ENCODE results near the gene KRT38.
"Not testable (repeated sequence)": the region's sequence is repeated elsewhere in the genome, so short reads cannot be mapped to it uniquely, and the experiment has no call there.

The KRT38 gene

DNA sequence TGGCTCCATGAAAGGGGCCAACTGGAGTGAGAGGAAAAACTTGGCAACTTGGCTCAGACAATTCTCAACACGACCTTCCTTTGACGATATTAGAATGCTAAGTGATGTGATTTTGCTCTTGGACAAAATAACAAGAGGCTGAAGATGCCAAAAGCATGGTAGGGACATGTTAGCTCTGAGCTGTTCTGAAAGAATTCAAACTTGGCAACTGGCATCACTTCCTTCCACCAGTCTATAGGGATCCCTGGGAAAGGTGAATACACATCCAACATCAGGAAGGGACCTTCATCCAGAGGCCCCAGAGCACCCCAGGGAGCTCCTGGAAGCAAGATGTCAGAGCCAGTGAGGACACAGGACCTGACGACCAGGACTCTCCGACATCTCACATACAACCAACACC lies 20.6 kb downstream of the KRT38 start:
- no peak for DNase-seq

DNA sequence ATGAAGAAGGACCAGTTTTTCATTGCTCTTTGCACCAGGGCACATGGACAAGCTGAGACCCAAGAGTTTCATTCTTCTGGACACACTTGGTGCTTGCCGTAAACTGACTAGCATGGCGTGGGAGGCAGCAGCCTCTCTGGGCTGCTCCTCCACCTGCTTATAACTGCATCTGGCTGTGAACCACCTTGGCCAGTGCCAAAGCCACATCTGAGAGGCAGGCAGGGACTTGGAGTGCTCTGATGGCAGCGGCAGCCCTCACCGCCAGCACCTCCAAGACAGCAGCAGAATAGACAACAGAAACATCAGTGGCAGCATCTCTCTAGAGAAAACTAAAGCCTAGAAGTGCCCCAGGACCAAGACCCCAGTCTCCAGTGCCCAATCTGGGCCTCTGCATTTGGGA lies 21.1 kb downstream of the KRT38 start:
- DNase-seq = no peak

DNA sequence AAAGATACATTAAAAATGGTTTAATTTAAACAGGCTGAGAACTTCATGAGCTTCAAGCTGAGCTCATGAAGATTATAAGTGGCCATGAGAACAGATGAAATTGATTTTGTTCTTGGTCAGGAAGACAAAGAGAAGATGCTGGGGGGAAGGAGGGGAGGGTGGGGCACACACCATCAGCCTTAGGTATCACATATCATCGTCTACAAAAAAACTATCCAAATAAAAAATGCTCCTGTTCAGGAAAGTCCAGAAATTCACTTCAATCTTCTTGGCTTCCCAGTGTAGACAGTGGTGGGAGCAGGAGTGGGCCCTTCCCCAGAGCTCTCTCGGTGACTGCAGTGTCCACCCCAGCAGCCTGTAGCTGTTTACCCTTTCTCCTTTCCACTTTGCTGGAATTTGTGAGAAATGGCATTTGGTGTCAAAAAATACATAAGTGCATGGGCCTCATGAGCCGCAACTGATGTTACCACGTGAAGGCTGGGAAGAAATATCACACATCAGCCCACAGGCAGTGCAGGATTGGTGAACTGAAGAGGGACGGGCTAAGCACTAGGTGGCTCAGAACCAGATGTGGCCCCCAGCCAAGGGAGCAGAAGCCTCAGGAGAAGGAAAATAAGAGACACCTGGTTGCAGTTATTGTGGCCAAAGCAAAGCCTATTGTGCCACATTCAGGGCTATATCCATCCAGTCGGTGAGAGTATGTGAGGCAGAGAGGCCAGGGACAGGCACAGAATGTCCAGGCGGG lies 22.5 kb downstream of the KRT38 start:
- no peak for DNase-seq

DNA sequence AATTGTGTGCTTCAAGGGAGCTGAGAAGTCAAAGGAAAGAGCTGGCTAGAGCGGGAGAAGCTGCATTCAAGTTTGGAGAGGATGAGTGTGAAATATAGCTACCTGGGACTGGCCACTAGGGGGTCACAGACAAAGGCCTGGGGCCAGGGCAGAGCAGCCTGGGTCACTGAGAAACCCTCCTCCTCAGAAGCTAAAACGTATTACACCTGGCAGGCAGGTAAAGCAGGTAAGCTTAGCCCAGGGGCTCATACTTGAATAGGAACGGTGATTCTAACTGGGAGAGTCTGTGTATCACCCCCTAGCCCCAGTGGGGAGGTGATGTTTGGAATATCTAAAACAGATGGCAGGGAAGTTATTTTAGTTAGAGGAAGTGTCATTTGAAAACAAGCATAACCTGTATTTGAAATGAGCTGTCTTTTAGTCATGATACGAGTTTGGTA lies 23.2 kb downstream of the KRT38 start:
- no peak for DNase-seq

DNA sequence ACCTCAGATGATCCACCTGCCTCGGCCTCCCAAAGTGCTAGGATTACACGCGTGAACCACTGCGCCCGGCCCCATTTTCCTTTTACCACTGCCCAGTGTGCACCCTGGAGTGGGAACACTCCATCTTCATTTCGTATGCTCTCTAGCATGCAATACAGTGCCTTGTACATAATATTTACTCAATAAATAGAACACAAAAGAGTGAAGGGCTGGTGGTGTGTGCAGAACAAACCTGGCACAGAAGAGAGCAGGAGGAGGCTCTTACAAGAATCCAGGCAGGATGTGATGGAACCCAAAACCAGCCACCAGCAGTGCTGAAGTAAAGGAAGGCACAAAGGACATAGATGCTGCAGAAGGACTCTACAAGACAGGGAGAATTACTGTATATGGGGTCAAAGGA lies 23.7 kb downstream of the KRT38 start:
- DNase-seq = no peak

DNA sequence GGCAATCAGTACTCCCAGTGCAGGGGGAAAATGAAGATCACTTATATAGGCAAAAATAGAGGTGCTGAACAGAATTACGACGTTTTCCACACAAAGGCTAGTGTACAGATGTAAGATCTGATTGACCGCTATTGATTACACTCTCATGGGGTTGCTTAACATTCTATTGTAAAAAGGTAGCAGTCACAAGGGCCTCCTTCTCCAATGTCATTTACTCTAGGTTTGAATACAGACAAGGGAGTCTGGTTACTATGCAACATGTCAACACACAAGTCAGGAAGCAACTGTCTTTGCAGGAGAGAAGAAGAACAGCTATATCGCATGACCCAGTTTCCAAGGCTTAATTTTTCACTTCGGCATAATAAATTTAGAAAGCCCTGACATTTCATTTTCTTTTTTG lies 24.3 kb downstream of the KRT38 start:
- no peak for DNase-seq

DNA sequence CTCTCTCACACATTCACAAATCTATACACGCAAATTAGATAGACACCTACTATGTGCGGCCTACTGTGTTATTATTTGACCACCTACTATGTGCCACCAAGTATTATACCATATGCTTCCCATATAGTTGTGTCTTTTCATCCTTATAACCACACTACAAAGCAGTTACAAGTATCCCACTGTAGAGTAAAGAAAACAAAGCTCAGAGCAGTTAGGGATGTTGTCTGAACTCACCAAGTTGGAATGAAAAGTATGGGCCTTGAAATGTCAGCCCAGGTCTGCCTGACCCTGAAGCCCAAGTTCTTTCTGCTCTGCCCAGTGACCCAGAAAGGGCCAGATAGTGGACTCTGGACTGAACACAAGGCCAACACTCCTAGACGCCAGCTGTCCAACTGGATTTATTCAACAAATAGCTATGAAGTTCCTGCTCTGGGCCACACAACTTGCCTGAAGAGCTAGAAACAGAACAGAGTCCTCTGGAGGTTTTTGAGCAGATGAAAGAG lies 24.9 kb downstream of the KRT38 start:
- no peak for DNase-seq

DNA sequence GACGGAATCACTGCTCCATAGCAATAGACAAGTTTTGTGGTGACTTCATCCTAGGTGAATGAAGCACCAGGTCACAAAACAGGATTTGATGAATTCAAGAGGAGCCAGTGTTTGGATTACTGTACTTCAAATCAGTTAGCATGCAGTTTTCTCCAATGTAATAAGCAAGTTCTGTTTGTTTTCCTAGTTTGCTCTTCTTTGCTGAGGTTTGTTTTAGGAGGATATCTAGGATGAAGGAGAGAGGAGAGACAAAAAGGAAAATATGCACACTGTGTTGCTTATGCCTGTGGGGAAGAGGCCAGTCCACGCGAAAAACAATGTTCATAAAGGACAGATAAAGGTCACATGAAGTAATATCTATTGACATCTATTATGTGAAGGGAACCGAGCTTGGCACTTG lies 25.4 kb downstream of the KRT38 start:
- no peak for DNase-seq

DNA sequence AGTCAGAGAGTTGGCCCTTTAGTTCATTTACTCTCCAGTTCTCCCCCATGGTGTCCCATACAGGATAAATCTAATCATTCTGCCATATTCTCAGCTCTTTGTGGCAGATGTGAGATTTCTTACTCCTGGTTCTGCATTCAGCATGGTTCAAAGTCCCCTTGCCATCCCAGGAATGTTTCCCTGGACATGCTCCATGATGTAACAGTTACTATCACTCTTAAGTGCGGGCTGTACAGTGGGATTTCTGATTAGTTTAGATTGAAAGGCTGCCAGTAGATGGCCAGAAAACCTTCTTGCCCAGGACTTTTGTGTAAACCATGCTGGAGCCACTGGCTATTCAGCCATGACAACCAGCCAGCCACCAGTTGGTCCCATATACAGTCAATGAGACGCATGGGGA lies 26.8 kb downstream of the KRT38 start:
- no peak for DNase-seq

DNA sequence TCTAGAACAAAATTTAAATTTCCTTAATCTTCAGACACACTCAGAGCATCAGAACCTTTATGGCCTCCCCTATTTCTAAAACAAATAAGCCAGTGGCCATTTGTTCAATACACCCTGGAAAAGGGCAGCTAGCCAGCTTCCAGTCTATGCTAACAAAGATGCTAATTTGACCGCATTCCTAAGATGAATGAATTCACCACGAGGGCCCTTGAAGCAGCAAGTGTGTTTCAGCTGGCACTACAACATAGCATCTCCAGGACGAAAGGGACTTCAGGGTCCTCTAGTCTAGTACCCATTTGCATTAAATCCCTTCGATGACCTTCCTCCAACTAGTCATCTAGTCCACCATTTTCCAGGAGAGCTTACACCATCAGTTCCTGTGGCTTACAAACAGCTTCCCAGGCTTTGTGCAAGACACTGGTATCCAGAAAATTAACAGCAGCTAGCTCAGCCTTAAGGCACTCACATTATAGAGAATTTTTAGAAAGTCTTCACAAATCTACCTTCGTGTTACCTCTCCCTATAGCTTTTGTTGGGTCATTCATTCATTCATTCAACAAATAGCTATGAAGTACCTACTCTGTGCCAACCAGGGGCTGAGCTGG lies 27.3 kb downstream of the KRT38 start:
- no peak for DNase-seq

DNA sequence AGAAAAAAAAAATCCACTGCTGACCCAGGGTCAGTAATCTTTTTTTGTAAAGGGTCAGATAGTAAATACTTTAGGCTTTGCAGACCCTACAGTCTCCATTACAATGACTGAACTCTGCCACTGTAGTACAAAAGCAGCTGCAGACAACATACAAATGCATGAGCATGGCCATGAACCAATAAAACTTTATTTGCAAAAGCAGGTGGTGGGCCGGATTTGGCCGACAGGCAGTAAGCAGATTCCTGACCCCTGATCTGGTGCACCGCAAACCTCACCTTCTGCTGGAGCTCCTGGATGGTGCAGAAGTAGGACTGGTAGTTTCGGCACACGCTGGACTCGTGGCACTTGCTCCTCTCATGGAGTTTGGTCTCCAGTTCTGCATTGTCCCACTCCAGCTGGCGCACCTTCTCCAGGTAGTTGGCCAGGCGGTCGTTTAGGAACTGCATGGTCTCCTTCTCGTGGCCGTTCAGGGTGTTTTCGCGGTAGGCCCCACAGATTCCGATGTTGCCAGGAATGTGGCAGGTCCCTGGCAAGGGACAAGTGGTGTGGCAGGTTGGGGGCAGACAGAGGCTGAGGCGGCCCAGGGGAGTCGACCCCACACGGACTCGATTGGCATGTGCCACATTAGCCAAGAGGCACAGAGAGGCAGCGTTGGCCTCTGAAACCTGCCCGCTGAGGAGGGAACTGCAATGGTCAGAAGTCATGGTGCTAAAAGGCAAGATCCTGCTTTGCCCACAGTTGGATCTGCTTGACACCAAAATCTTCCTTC lies 29.5 kb downstream of the KRT38 start:
- no peak for DNase-seq

DNA sequence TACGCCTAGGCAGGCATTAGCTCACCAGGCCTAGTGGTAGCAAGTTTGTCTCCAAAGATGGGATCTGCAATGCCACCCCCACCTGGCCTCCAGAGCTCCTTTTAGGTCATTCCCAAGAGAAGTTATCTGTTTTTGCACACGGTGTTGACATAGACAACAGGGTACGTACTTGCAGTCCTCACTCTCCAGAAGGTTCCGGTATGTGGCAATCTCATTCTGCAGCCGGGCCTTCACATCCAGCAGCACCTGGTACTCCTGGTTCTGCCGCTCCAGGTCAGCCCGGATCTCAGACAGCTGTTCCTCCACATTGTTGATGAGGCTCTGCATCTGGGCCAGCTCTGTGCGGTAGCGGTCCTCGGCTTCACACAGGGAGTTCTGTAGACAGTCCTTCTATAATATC lies 33.6 kb downstream of the KRT38 start:
- DNase-seq = no peak

DNA sequence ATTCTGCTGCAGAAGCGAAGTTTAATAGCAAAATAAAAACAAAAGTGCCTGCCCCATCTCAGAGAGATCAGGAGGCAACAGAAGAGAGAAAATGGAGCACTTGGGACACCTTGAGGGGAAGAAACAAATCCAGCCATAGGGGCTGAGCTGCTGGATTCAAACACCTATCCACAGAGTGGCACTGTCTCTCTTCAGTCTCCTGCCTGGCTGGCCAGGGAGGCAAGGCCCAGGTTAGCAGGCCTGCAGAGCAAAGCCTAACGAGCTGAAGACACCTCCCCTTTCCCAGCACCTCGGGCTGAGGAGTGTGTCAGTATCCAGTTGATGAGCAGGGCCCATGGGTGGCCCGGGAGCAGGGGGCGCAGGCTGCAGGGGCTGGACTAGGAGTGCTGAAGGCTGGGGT lies 34.6 kb downstream of the KRT38 start:
- no peak for DNase-seq

DNA sequence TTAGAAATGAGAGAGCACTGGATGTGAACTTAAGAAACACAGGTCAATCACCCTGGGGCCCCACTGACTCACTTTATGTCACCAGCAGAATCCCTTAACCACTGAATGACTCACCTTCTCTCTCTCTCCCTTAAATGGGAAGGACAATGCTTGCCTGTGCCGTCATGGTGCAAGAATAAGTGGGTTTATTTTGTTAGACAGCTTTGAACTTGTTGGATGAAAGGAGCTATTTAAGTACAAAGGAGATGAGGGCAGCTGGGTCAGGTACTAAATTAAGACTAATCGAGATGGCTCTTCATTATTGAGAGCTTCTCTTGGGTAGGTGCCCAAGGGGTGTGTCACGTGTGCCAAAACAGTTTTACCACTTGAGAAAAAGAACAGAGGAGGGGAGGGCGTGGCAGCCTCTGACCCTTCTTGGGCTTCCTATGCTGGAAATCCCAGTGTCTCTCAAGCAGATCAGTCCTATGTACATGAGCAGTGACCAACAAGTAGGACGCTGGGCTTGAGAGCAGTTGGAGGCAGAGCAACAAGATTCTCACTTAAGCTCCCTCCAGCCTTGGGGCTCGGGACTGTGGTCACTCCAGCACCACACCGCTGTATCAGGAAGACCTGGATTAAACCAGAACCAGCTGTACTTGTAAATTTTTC lies 36.6 kb downstream of the KRT38 start:
- peak; percentile 73 for DNase-seq

DNA sequence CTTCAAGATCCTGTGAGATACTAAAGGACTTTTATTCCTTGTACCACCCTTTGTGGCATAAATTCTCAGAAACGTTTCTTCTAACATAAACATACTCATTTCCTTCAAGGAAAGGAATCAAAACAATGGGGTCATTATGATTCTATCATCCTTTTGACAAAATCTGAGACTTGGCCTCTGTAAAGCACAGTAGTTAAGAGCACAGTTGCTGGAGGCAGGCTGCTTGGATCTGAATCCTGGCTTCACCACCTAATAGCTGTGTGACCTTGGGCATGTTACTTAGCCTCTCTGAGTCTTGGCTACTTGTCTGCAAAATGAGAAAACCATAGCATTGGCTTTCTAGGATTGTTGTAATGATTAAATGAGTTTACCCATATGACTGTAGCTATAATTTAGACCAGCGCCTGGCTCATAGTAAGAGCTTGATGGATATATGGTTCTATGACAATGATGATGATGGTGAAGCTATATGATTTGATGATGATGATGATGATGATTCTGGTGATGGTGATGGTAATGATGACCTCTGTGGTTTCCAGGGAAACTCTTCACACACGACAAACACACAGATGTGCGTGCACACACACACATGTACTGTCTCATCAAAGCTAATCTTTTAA lies 37.3 kb downstream of the KRT38 start:
- DNase-seq = no peak

DNA sequence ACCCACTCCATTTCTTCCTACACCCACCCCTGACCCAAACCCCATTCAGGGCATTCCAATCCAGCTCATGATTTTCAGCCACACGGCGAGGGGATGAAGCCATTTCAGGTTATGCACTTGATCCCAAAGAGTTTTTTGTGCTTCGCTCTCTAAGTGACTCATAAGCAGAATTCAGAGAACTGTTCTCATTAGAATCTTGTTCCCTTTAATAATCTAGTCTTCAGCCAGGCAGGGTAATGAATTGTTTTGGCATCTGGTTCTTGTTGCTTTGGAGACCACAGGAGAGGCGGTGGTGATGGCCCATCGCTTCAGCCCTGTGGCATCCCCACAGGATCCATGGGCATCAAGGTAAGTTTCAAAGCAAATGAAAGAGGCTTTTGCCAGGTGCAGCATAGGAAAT lies 38.6 kb downstream of the KRT38 start:
- no peak for DNase-seq

DNA sequence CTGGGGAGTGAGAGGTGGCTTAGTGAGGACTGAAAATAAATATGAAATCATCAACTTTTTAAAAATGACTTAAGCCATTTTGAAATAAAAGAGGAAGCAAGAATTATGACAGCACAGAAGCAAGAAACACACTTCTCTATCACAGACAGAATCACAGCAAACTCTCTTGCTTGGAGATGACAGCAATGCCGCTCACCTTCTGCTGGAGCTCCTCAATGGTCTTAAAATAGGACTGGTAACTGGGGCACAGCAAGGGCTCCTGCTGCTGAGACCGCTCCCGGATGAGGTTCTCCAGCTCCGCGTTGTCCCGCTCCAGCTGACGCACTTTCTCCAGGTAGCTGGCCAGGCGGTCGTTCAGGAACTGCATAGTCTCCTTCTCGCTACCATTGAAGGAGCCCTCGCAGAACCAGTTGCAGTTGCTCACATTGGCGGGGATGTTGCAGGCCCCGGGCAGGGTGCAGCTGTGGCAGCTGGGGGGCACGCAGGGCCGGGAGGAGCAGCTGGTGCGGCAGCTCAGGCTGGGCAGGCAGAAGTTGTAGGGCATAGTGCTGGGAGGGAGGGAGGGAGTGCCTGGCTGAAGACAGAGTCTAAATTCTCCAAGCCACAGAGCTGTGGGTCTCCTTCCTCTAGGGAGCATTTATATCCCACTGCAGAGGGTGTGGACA lies 43.7 kb downstream of the KRT38 start, which contains the start of gene KRT31:
Gene KRT31, minus strand, starts transcription at position 613 of the 665 bp plus-strand sequence. Its CDS starts 69 bp downstream, at position 544.
- DNase-seq = peak; percentile 52

DNA sequence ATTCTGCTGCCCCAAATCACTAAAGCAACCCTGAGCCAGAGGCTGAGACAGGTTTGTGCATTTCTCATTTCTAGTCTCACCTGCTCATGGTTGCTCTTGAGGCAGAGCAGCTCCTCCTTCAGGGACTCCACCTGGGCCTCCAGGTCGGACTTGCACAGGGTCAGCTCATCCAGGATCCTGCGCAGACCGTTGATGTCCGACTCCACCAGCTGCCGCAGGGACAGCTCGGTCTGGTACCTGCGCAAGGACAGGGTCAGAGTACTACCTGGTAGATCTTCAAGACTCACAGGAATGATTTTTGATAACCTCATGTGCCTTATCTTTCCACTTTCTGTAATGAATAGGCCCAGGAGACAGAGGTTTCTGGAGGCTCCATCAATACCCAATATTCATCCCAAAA lies 44.4 kb downstream of the KRT38 start:
- no peak for DNase-seq

DNA sequence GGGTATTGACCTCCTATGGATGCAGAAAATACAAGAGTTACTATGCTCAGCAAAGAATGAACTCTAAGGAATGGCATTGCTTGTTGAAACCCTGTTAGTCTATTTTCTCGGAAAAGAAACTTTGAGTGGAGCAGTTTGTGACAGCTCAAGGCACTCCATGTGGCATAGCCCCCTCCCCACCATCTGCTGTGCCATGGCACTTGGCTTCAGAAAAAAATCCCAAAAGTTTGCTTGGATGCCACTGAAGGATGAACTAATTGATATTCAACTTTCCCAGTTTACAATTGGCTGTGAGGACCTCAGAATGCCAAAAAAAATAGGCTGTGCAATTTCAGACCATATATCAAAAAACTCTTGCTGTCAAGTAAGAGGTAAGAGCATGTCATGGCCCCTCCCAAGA lies 45.2 kb downstream of the KRT38 start:
- no peak for DNase-seq

DNA sequence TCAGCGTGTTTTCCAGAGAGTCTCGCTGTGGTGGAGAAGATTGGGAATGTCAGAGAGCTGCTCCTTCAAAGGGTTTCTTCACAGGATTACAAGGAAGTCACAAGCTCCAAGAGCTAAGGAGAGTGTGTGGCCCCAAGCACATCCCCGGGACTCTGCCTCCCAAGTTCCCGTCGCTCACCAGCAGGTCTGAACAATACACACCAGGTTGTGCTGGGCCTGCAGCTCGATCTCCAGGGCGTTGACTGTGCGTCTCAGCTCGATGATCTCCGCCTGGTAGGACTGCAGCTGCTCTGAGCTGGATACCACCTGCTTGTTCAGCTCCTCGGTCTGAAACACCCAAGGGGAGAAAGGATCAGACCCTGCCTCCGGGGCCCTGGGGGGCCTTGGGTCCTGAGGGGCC lies 45.7 kb downstream of the KRT38 start:
- DNase-seq = not testable (repeated sequence)

DNA sequence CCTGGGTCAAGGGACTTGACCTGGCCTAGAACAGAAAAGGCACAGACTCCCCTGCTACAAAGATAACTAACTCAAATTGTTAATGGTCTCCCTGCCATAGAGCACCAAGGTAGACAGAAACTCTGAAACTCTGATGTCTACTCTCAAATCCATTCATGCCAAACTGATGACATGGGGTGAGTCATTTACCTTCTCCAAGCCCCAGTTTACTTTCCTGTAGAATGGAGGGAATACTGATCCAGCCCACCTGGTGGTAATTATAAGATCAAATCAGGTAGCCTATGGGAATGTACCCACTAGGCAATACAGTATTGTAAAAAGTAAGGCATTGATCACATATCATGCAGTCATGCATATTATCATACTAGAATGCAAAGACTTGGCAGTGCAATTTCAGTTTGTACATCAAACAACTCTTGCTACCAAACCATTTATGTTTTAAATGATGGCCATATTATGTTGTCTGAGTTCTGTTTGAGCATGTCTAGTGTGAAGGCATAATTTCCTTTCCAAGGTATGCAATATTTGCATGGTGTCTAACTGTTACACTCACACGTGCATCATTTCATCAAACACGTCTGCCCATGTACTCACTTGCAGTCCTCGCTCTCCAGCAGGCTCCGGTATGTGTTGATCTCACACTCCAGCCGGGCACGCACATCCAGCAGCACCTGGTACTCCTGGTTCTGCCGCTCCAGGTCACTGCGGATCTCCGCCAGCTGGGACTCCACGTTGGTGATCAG lies 46.4 kb downstream of the KRT38 start:
- DNase-seq = no peak

DNA sequence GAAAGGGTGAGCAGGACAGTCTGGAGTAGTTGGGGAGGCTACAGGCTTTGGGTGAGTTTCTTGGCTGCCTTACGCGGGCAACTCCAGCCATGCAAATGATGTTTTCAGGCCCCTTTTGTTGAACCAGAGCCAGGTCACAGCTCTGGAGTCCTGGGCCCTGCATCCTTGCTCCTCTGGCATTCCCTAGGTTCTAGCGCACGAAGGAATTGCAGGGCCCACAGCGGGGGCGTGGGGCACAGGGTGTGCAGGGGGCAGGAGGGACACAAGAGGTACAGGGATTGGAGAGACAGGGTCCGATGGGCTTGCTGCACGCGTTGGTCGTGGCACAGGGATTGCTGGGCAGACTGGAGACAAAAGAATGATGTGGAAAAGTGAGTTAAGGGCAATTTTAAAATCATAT lies 47.0 kb downstream of the KRT38 start:
- DNase-seq = no peak

Data from suppressor macrophage treated with lipopolysaccharide for 4 hours (primary cell).